NCI-H345 treated with DMSO at 0.1 percent for 48 hours (cell line): ENCODE measurements around the gene SEMA4B.

ENCODE experiments used
- DNase-seq: peaks from one replicate; lab custom pipeline; 2025; ENCODE audit not compliant: unreplicated experiment; lab: John Stamatoyannopoulos, UW

SEMA4B gene

GRCh38 chr15:90205050-90205848, 4.1 kb downstream of the SEMA4B start:
- peak; percentile 6 for DNase-seq

- no peak for DNase-seq
These were observed 4.8 kb downstream of the SEMA4B start for GRCh38 chr15:90205886-90206285.

- no peak for DNase-seq
These were observed 6.1 kb downstream of the SEMA4B start for GRCh38 chr15:90207252-90207651.

- no peak for DNase-seq
These were observed 7.2 kb downstream of the SEMA4B start for GRCh38 chr15:90208356-90208755.

GRCh38 chr15:90209591-90209990, 8.5 kb downstream of the SEMA4B start:
- DNase-seq = no peak

GRCh38 chr15:90210593-90210992, 9.5 kb downstream of the SEMA4B start:
- no peak for DNase-seq

GRCh38 chr15:90211009-90211408, 9.9 kb downstream of the SEMA4B start:
- no peak for DNase-seq

GRCh38 chr15:90211440-90212143, 10.5 kb downstream of the SEMA4B start:
- DNase-seq = no peak

GRCh38 chr15:90212221-90213098, 11.3 kb downstream of the SEMA4B start:
- no peak for DNase-seq

GRCh38 chr15:90213122-90213817, 12.1 kb downstream of the SEMA4B start:
- DNase-seq = no peak

- DNase-seq = no peak
These were observed 12.7 kb downstream of the SEMA4B start for GRCh38 chr15:90213818-90214204.

GRCh38 chr15:90214553-90215196, 13.5 kb downstream of the SEMA4B start:
- DNase-seq = no peak

- DNase-seq = no peak
These were observed 16.7 kb downstream of the SEMA4B start for GRCh38 chr15:90217671-90218394.

- DNase-seq = no peak
These were observed 18.5 kb downstream of the SEMA4B start for GRCh38 chr15:90219421-90220141.

- DNase-seq = peak; percentile 8
These were observed 20.2 kb downstream of the SEMA4B start for GRCh38 chr15:90221246-90221900.

- DNase-seq = no peak
These were observed 21.4 kb downstream of the SEMA4B start for GRCh38 chr15:90222547-90222946.

GRCh38 chr15:90223441-90224165, 22.5 kb downstream of the SEMA4B start:
- DNase-seq = no peak

GRCh38 chr15:90225047-90225446, 23.9 kb downstream of the SEMA4B start:
- no peak for DNase-seq
